Measurements from ENCODE around the gene PCBP3.

The PCBP3 gene

DNA sequence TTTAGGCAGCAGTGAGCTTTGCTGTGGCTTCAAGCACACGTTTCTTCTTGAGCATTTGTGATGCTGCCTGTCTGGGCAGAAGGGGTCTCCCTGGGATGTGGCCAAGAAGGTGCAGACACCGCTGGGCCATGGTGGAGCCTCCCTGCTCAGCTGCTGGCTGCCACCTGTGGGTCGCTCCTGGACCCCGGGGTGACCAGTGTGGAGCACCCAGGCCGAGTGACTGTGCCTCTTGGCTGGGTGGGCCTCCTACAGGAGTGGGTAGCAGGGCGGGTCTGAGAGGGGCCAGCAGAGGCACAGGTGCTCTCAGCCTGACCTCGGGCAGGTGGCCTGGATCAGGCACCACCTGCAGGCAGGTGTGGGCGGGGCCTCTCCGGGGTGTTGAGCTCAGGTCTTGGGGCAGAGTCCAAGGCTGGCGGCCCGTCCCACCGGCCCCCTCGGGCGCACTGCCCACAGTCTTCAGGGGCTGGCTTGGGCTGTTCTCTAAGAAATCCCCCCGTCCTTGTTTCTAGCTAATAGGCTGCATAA lies 296.1 kb downstream of the PCBP3 start:
- no peak overlapping the region for H3K4me3 ChIP-seq (ENCODE audit: control insufficient read depth in 1 of 7, extremely low read depth in 1 of 7, insufficient read depth in 4 of 7, low read depth in 2 of 7, low read length in 6 of 7)
- no peaks in the 10 kb centered on the region for H3K27me3 ChIP-seq (replicated peaks in 2 of 5; ENCODE audit: control insufficient read depth in 4 of 5, insufficient read depth in 5 of 5, low read length in 4 of 5)
- DNase-seq: no peak
- 96% methylated on average over 11 of the region's 15 CpGs for WGBS (ENCODE audit: insufficient coverage)
- ChIA-PET CTCF (no interaction called here), POLR2A (interaction anchor here (0.9 kb wide), 1 partner anchor 12 kb away, joined by 3 read pairs; no protein-coding TSS in a partner anchor)
- H3K9me3 ChIP-seq (ENCODE audit: control extremely low read depth in 1 of 5, control insufficient read depth in 4 of 5, insufficient read depth in 2 of 5, low read depth in 1 of 5, low read length in 4 of 5): peaks cover 0 to 48% (median 33%) of the 10 kb centered on the region in 5 experiments
- H3K27ac ChIP-seq (ENCODE audit: insufficient read depth in 1 of 2, low read depth in 1 of 2, low read length in 2 of 2, poor library complexity in 1 of 2, severe bottlenecking in 2 of 2): no peak overlapping the region
- H3K4me1 ChIP-seq (ENCODE audit: control extremely low read depth in 1 of 4, control insufficient read depth in 4 of 4, insufficient read depth in 4 of 4, low read length in 3 of 4): no peaks in the 10 kb centered on the region
- peaks cover 0 to 3% (median under 1%) of the 10 kb centered on the region in 4 experiments for H3K36me3 ChIP-seq (ENCODE audit: control insufficient read depth in 4 of 4, insufficient read depth in 4 of 4, low read length in 3 of 4)

DNA sequence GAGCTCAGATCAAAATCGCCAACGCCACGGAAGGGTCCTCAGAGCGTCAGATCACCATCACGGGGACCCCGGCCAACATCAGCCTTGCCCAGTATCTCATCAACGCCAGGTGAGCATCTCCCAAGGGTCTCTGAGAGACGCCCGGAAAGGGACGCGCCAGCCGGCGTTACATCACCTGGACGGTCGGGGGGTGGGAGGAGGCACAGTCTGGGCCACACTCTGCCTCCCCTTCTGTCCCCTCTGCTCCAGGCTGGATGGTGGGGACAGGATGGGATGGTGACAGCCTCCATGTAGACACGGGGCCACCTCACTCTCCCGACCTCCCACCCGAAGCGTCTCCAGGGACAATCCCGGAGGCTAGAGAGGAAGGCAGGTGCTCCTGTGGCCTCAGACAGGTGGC lies 296.6 kb downstream of the PCBP3 start:
- POLR2A ChIA-PET: no interaction called here

GRCh38 chr21:45940621-45941337 lies 297.3 kb downstream of the PCBP3 start:
- POLR2A ChIA-PET: no interaction called here
- Histone ChIP-seq H3K4me3 (ENCODE audit: control insufficient read depth in 1 of 7, extremely low read depth in 1 of 7, insufficient read depth in 4 of 7, low read depth in 2 of 7, low read length in 6 of 7) (no peak overlapping the region), H3K27ac (ENCODE audit: insufficient read depth in 1 of 2, low read depth in 1 of 2, low read length in 2 of 2, poor library complexity in 1 of 2, severe bottlenecking in 2 of 2) (no peak overlapping the region), H3K9me3 (ENCODE audit: control extremely low read depth in 1 of 5, control insufficient read depth in 4 of 5, insufficient read depth in 2 of 5, low read depth in 1 of 5, low read length in 4 of 5) (peaks cover 0 to 36% (median 21%) of the 10 kb centered on the region in 5 experiments), H3K36me3 (ENCODE audit: control insufficient read depth in 4 of 4, insufficient read depth in 4 of 4, low read length in 3 of 4) (peaks cover 0 to 2% (median 0%) of the 10 kb centered on the region in 4 experiments), H3K4me1 (ENCODE audit: control extremely low read depth in 1 of 4, control insufficient read depth in 4 of 4, insufficient read depth in 4 of 4, low read length in 3 of 4) (no peaks in the 10 kb centered on the region), H3K27me3 (replicated peaks in 2 of 5; ENCODE audit: control insufficient read depth in 4 of 5, insufficient read depth in 5 of 5, low read length in 4 of 5) (no peaks in the 10 kb centered on the region)
- WGBS (ENCODE audit: insufficient coverage): 100% methylated on average over 6 of the region's 23 CpGs
- DNase-seq: no peak
- CTCF ChIA-PET: no interaction called here

More for the DNA sequence above, 296.6 kb downstream of the PCBP3 start:
- Histone ChIP-seq H3K36me3 (ENCODE audit: control insufficient read depth in 4 of 4, insufficient read depth in 4 of 4, low read length in 3 of 4) (peaks cover 0 to 2% (median under 1%) of the 10 kb centered on the region in 4 experiments), H3K27me3 (replicated peaks in 2 of 5; ENCODE audit: control insufficient read depth in 4 of 5, insufficient read depth in 5 of 5, low read length in 4 of 5) (no peaks in the 10 kb centered on the region), H3K27ac (ENCODE audit: insufficient read depth in 1 of 2, low read depth in 1 of 2, low read length in 2 of 2, poor library complexity in 1 of 2, severe bottlenecking in 2 of 2) (no peak overlapping the region), H3K4me1 (ENCODE audit: control extremely low read depth in 1 of 4, control insufficient read depth in 4 of 4, insufficient read depth in 4 of 4, low read length in 3 of 4) (no peaks in the 10 kb centered on the region), H3K9me3 (ENCODE audit: control extremely low read depth in 1 of 5, control insufficient read depth in 4 of 5, insufficient read depth in 2 of 5, low read depth in 1 of 5, low read length in 4 of 5) (peaks cover 0 to 43% (median 28%) of the 10 kb centered on the region in 5 experiments), H3K4me3 (ENCODE audit: control insufficient read depth in 1 of 7, extremely low read depth in 1 of 7, insufficient read depth in 4 of 7, low read depth in 2 of 7, low read length in 6 of 7) (no peak overlapping the region)
- 91% methylated on average over 15 of the region's 20 CpGs for WGBS (ENCODE audit: insufficient coverage)
- CTCF ChIA-PET: no interaction called here
- DNase-seq: no peak

GRCh38 chr21:45941338-45941710 lies 297.8 kb downstream of the PCBP3 start:
- H3K27me3 ChIP-seq (replicated peaks in 2 of 5; ENCODE audit: control insufficient read depth in 4 of 5, insufficient read depth in 5 of 5, low read length in 4 of 5): no peaks in the 10 kb centered on the region
- peaks cover 0 to 31% (median 16%) of the 10 kb centered on the region in 5 experiments for H3K9me3 ChIP-seq (ENCODE audit: control extremely low read depth in 1 of 5, control insufficient read depth in 4 of 5, insufficient read depth in 2 of 5, low read depth in 1 of 5, low read length in 4 of 5)
- POLR2A ChIA-PET: no interaction called here
- H3K4me3 ChIP-seq (ENCODE audit: control insufficient read depth in 1 of 7, extremely low read depth in 1 of 7, insufficient read depth in 4 of 7, low read depth in 2 of 7, low read length in 6 of 7): no peak overlapping the region
- H3K36me3 ChIP-seq (ENCODE audit: control insufficient read depth in 4 of 4, insufficient read depth in 4 of 4, low read length in 3 of 4): peaks cover 0 to 2% (median 0%) of the 10 kb centered on the region in 4 experiments
- no peak overlapping the region for H3K27ac ChIP-seq (ENCODE audit: insufficient read depth in 1 of 2, low read depth in 1 of 2, low read length in 2 of 2, poor library complexity in 1 of 2, severe bottlenecking in 2 of 2)
- WGBS (ENCODE audit: insufficient coverage): 98% methylated on average over 12 of the region's 14 CpGs
- no peak for DNase-seq
- no peaks in the 10 kb centered on the region for H3K4me1 ChIP-seq (ENCODE audit: control extremely low read depth in 1 of 4, control insufficient read depth in 4 of 4, insufficient read depth in 4 of 4, low read length in 3 of 4)
- CTCF ChIA-PET: no interaction called here

- CTCF ChIA-PET: no interaction called here
- Histone ChIP-seq H3K9me3 (ENCODE audit: control extremely low read depth in 1 of 5, control insufficient read depth in 4 of 5, insufficient read depth in 2 of 5, low read depth in 1 of 5, low read length in 4 of 5) (peaks cover 0 to 25% (median 11%) of the 10 kb centered on the region in 5 experiments), H3K27me3 (replicated peaks in 2 of 5; ENCODE audit: control insufficient read depth in 4 of 5, insufficient read depth in 5 of 5, low read length in 4 of 5) (no peaks in the 10 kb centered on the region), H3K27ac (ENCODE audit: insufficient read depth in 1 of 2, low read depth in 1 of 2, low read length in 2 of 2, poor library complexity in 1 of 2, severe bottlenecking in 2 of 2) (no peak overlapping the region), H3K4me1 (ENCODE audit: control extremely low read depth in 1 of 4, control insufficient read depth in 4 of 4, insufficient read depth in 4 of 4, low read length in 3 of 4) (no peaks in the 10 kb centered on the region), H3K4me3 (ENCODE audit: control insufficient read depth in 1 of 7, extremely low read depth in 1 of 7, insufficient read depth in 4 of 7, low read depth in 2 of 7, low read length in 6 of 7) (no peak overlapping the region), H3K36me3 (ENCODE audit: control insufficient read depth in 4 of 4, insufficient read depth in 4 of 4, low read length in 3 of 4) (peaks cover 0 to 2% (median 0%) of the 10 kb centered on the region in 4 experiments)
- no peak for DNase-seq
- WGBS (ENCODE audit: insufficient coverage): 92% methylated on average over 25 of the region's 32 CpGs
- POLR2A ChIA-PET: no interaction called here
Measured at GRCh38 chr21:45941717-45942546, 298.4 kb downstream of the PCBP3 start.

GRCh38 chr21:45942755-45943629 lies 299.5 kb downstream of the PCBP3 start:
- ChIA-PET CTCF (no interaction called here), POLR2A (no interaction called here)
- DNase-seq: no peak
- no peak overlapping the region for H3K4me3 ChIP-seq (ENCODE audit: control insufficient read depth in 1 of 7, extremely low read depth in 1 of 7, insufficient read depth in 4 of 7, low read depth in 2 of 7, low read length in 6 of 7)
- H3K27ac ChIP-seq (ENCODE audit: insufficient read depth in 1 of 2, low read depth in 1 of 2, low read length in 2 of 2, poor library complexity in 1 of 2, severe bottlenecking in 2 of 2): no peak overlapping the region
- 89% methylated on average over 18 of the region's 20 CpGs for WGBS (ENCODE audit: insufficient coverage)
- H3K36me3 ChIP-seq (ENCODE audit: control insufficient read depth in 4 of 4, insufficient read depth in 4 of 4, low read length in 3 of 4): peaks cover 0 to 2% (median 0%) of the 10 kb centered on the region in 4 experiments
- peaks cover 0 to 14% (median 6%) of the 10 kb centered on the region in 5 experiments for H3K9me3 ChIP-seq (ENCODE audit: control extremely low read depth in 1 of 5, control insufficient read depth in 4 of 5, insufficient read depth in 2 of 5, low read depth in 1 of 5, low read length in 4 of 5)
- peaks cover 0 to 5% (median 0%) of the 10 kb centered on the region in 5 experiments for H3K27me3 ChIP-seq (replicated peaks in 2 of 5; ENCODE audit: control insufficient read depth in 4 of 5, insufficient read depth in 5 of 5, low read length in 4 of 5)
- no peaks in the 10 kb centered on the region for H3K4me1 ChIP-seq (ENCODE audit: control extremely low read depth in 1 of 4, control insufficient read depth in 4 of 4, insufficient read depth in 4 of 4, low read length in 3 of 4)

All from common myeloid progenitor, CD34-positive (primary cell).